ENCODE measurements around the gene CATSPERD. TPM values are rescaled to one million over a fixed set of nuclear protein-coding genes. Genes with fewer than 3 reads are reported as not detected.

CATSPERD gene
- total RNA-seq, 2 experiments from 2014 or later = not detected

DNA sequence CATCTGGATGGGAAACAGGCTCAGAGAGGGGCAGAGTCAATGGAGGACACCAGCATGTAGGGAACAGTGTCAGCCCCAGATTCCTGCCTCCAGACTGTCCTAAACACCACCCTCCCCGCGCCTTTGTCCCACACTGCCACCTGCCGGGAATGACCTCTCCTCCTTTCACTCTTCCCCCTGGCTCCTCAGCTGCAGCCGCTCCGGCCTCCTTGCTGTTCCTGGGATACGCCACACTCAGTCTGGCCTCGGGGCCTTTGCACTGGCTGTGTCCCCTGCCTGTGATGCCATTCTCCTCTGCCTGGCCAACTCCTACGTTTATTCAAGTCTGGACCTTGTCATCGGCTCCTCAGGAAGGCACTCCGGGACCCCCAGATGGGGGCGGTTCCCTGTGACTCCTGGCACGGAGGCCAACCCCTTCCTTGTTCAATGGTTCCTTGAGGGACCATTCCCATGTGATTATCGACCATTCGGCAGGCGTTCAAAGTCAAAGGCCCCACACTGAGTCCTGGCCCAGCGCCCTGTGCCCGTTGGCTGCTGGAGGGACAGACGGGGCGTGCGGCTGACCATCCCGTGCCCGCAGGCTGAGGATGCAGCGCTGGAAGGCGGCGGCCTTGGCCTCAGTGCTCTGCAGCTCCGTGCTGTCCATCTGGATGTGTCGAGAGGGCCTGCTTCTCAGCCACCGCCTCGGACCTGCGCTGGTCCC, 103.3 kb downstream of the CATSPERD start:
- ChIA-PET CTCF (interaction anchor here (1.5 to 2.2 kb wide), 2 partner anchors 19 to 20 kb away, joined by 4 to 5 read pairs; partner anchors contain the start of gene NRTN), POLR2A (no interaction called here)
- H3K27ac ChIP-seq (ENCODE audit: low read depth in 1 of 2, low read length in 2 of 2) = no peak overlapping the region
- Mint-ChIP-seq H3K36me3 (ENCODE audit: low read depth) (peaks cover 9% of the 10 kb centered on the region), H3K27ac (no peak overlapping the region), H3K4me1 (ENCODE audit: low read depth) (peaks cover 15% of the 10 kb centered on the region), H3K9me3 (no peaks in the 10 kb centered on the region), H3K27me3 (no peaks in the 10 kb centered on the region), H3K4me3 (no peak overlapping the region)
- ATAC-seq (ENCODE audit: poor library complexity) (no peak), DNase-seq (peak in 1 of 14 experiments; percentile 23)
- TF ChIP-seq, protein P1, sequence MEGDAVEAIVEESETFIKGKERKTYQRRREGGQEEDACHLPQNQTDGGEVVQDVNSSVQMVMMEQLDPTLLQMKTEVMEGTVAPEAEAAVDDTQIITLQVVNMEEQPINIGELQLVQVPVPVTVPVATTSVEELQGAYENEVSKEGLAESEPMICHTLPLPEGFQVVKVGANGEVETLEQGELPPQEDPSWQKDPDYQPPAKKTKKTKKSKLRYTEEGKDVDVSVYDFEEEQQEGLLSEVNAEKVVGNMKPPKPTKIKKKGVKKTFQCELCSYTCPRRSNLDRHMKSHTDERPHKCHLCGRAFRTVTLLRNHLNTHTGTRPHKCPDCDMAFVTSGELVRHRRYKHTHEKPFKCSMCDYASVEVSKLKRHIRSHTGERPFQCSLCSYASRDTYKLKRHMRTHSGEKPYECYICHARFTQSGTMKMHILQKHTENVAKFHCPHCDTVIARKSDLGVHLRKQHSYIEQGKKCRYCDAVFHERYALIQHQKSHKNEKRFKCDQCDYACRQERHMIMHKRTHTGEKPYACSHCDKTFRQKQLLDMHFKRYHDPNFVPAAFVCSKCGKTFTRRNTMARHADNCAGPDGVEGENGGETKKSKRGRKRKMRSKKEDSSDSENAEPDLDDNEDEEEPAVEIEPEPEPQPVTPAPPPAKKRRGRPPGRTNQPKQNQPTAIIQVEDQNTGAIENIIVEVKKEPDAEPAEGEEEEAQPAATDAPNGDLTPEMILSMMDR (IDR thresholded peaks at IDR 0.05) = no peak
- intact Hi-C loops (cut with DNase I, micrococcal nuclease) = loop anchor here in 1 of 2 experiments (2.0 kb wide), 1 partner anchor 17 kb away; no protein-coding TSS in a partner anchor
- peaks cover 0 to 19% of the 10 kb centered on the region in 2 experiments for H3K9me3 ChIP-seq (ENCODE audit: control insufficient read depth in 1 of 2, insufficient read depth in 1 of 2, low read length in 2 of 2)
- no peak overlapping the region for H3K4me3 ChIP-seq (ENCODE audit: low read length)
- H3K4me1 ChIP-seq (ENCODE audit: insufficient read depth, low read length) = peaks cover 23% of the 10 kb centered on the region
- H3K27me3 ChIP-seq (ENCODE audit: control insufficient read depth in 1 of 2, insufficient read depth in 2 of 2, low read length in 2 of 2) = no peaks in the 10 kb centered on the region
- no peaks in the 10 kb centered on the region for H3K36me3 ChIP-seq (ENCODE audit: insufficient read depth, low read length)

DNA sequence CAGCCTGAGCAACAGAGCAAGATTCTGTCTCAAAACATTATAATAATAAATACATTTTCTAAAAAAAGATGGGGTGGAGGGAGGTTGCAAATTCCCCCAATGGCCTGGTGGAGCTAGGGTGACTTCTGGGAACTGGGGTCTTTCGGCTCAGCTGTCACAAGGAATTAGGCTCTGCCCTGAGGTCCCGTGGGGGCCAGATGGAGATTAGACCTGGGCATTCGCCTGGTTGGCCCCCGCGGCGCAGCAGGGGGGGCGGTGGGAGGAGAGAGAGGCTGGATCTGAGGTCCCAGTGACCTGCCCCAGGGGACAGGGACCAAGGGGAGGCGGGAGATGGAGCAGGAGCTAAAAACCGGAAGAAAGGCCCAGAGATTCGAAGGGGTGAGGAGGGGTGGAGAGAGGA, 104.3 kb downstream of the CATSPERD start:
- Histone ChIP-seq H3K9me3 (ENCODE audit: control insufficient read depth in 1 of 2, insufficient read depth in 1 of 2, low read length in 2 of 2) (peaks cover 0 to 25% of the 10 kb centered on the region in 2 experiments), H3K4me1 (ENCODE audit: insufficient read depth, low read length) (peaks cover 31% of the 10 kb centered on the region), H3K36me3 (ENCODE audit: insufficient read depth, low read length) (no peaks in the 10 kb centered on the region), H3K4me3 (ENCODE audit: low read length) (no peak overlapping the region), H3K27ac (ENCODE audit: low read depth in 1 of 2, low read length in 2 of 2) (no peak overlapping the region), H3K27me3 (ENCODE audit: control insufficient read depth in 1 of 2, insufficient read depth in 2 of 2, low read length in 2 of 2) (peaks cover 0 to 3% of the 10 kb centered on the region in 2 experiments)
- intact Hi-C loops (cut with DNase I, micrococcal nuclease) = loop anchor here (2.0 to 5.0 kb wide), 4 partner anchors 18 to 288 kb away; partner anchors contain the start of genes DUS3L (in 2 of the 2) and RFX2 (in 1 of the 2)
- POLR2A ChIA-PET = no interaction called here
- Mint-ChIP-seq H3K27ac (peak overlapping the region; percentile 27), H3K4me1 (ENCODE audit: low read depth) (peaks cover 15% of the 10 kb centered on the region), H3K27me3 (no peaks in the 10 kb centered on the region), H3K4me3 (no peak overlapping the region), H3K36me3 (ENCODE audit: low read depth) (peaks cover 9% of the 10 kb centered on the region), H3K9me3 (no peaks in the 10 kb centered on the region)
- peak in 1 of 14 experiments; percentile 16 for DNase-seq
- TF ChIP-seq, protein P1 (IDR thresholded peaks at IDR 0.05) = no peak
- no peak for ATAC-seq (ENCODE audit: poor library complexity)
- CTCF ChIA-PET = interaction anchor here (1.5 kb wide), 1 partner anchor 21 kb away, joined by 4 read pairs; the partner anchor contains the start of gene NRTN

DNA sequence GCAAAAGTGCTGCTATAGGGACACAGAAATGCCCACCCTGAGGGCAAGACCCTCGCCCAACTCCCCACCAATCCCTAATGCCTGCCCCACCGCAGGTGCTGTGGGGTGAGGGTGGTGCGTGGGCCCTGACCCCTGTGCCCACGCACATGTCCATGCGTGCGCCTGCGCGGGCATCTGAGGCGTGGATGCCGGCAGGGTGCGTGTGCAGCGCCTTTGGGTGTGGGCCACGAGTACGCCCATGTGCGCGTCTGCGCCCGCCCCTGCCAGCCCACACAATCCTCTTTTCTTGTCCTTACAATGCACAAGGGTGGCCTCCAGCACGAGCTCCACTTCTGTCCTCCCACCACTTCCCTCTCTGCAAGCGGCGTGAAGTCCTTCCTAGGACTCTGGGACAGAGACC, 104.7 kb downstream of the CATSPERD start:
- intact Hi-C loops (cut with DNase I, micrococcal nuclease) = loop anchor here (2.0 to 5.0 kb wide), 4 partner anchors 18 to 287 kb away; partner anchors contain the start of genes DUS3L (in 2 of the 2) and RFX2 (in 1 of the 2)
- H3K9me3 Mint-ChIP-seq = no peaks in the 10 kb centered on the region
- H3K9me3 ChIP-seq (ENCODE audit: control insufficient read depth in 1 of 2, insufficient read depth in 1 of 2, low read length in 2 of 2) = peaks cover 0 to 25% of the 10 kb centered on the region in 2 experiments
- ChIA-PET CTCF (interaction anchor here (1.5 kb wide), 1 partner anchor 21 kb away, joined by 4 read pairs; the partner anchor contains the start of gene NRTN), POLR2A (no interaction called here)
- H3K36me3 Mint-ChIP-seq (ENCODE audit: low read depth) = peaks cover 9% of the 10 kb centered on the region
- no peak overlapping the region for H3K4me3 Mint-ChIP-seq
- H3K4me1 ChIP-seq (ENCODE audit: insufficient read depth, low read length) = peaks cover 31% of the 10 kb centered on the region
- ATAC-seq (ENCODE audit: poor library complexity) (no peak), DNase-seq (peak in 1 of 14 experiments; percentile 38)
- no peaks in the 10 kb centered on the region for H3K27me3 Mint-ChIP-seq
- H3K27me3 ChIP-seq (ENCODE audit: control insufficient read depth in 1 of 2, insufficient read depth in 2 of 2, low read length in 2 of 2) = peaks cover 0 to 3% of the 10 kb centered on the region in 2 experiments
- no peak overlapping the region for H3K27ac ChIP-seq (ENCODE audit: low read depth in 1 of 2, low read length in 2 of 2)
- TF ChIP-seq, protein P1 (IDR thresholded peaks at IDR 0.05) = no peak
- H3K4me1 Mint-ChIP-seq (ENCODE audit: low read depth) = peaks cover 18% of the 10 kb centered on the region
- no peak overlapping the region for H3K4me3 ChIP-seq (ENCODE audit: low read length)
- H3K27ac Mint-ChIP-seq = no peak overlapping the region
- H3K36me3 ChIP-seq (ENCODE audit: insufficient read depth, low read length) = no peaks in the 10 kb centered on the region

Data from CD4-positive, alpha-beta T cell (primary cell).